WTC11 (cell line): Measurements from ENCODE around the gene FAM3C. TPM values are rescaled to one million over a fixed set of nuclear protein-coding genes. Genes with fewer than 3 reads are reported as not detected.

Experiments
- ATAC-seq: fragments of 200-7000 bp; cut with Tn5 transposase; 2 replicates; pipeline ENCODE4 v1.10.0; 2021; ENCODE audit warnings: mild to moderate bottlenecking, moderate library complexity
- CTCF ChIA-PET: fragments of 300-600 bp; sonication (Branson Sonifier 250); formaldehyde crosslinking; loops from one replicate; lab custom pipeline; 2021; ENCODE audit warnings: antibody characterized with exemption; lab: Charles Lee
- POLR2A ChIA-PET: fragments of 350-600 bp; sonication (Branson Sonifier 250); formaldehyde crosslinking; loops from one replicate; lab custom pipeline; 2021; ENCODE audit warnings: antibody characterized with exemption; lab: Charles Lee
- DNase-seq: peaks from one replicate; pipeline ENCODE4 v3.0.0; 2021; ENCODE audit warnings: low spot score
- H3K27ac Mint-ChIP-seq: 2 replicates; pipeline ENCODE4 v1.8.0; 2021; ENCODE audit warnings: mixed read lengths
- H3K27me3 Mint-ChIP-seq: 2 replicates; pipeline ENCODE4 v1.8.0; 2021; ENCODE audit warnings: low read depth, mild to moderate bottlenecking, moderate library complexity, mixed read lengths
- H3K36me3 Mint-ChIP-seq: 2 replicates; pipeline ENCODE4 v1.8.0; 2021; ENCODE audit warnings: mixed read lengths
- H3K4me1 Mint-ChIP-seq: 2 replicates; pipeline ENCODE4 v1.8.0; 2022; ENCODE audit warnings: mixed read lengths
- H3K4me3 Mint-ChIP-seq: 2 replicates; pipeline ENCODE4 v1.8.0; 2021; ENCODE audit warnings: mild to moderate bottlenecking, moderate library complexity, mixed read lengths
- H3K9me3 Mint-ChIP-seq: 2 replicates; pipeline ENCODE4 v1.8.0; 2021; ENCODE audit warnings: mixed read lengths
- ETV6 ChIP-seq: sonication (generic); formaldehyde crosslinking; IDR thresholded peaks from 2 replicates; pipeline ENCODE4 v1.8.1; 2022; ENCODE audit warnings: mild to moderate bottlenecking, missing genetic modification reagents
- FOXK1 ChIP-seq: sonication (generic); formaldehyde crosslinking; IDR thresholded peaks from 2 replicates; pipeline ENCODE4 v1.8.0; 2022; ENCODE audit warnings: mild to moderate bottlenecking, moderate library complexity, missing genetic modification reagents
- GTF2I ChIP-seq: fragments of 250-450 bp; sonication (Bioruptor Pico); conservative IDR thresholded peaks from 2 replicates; pipeline ENCODE4 v1.4.0; 2021; ENCODE audit warnings: mild to moderate bottlenecking
- NFYB ChIP-seq: sonication (generic); formaldehyde crosslinking; conservative IDR thresholded peaks from 2 replicates; pipeline ENCODE4 v1.8.0; 2022; ENCODE audit warnings: low read depth, missing genetic modification reagents
- SOX15 ChIP-seq: fragments of 250-450 bp; sonication (Bioruptor Pico); IDR thresholded peaks from 2 replicates; pipeline ENCODE4 v1.9.0; 2021; ENCODE audit warnings: mild to moderate bottlenecking
- TCF7 ChIP-seq: sonication (generic); formaldehyde crosslinking; IDR thresholded peaks from 2 replicates; pipeline ENCODE4 v1.8.0; 2022; ENCODE audit warnings: mild to moderate bottlenecking, low read depth, missing genetic modification reagents, moderate library complexity
- TEAD4 ChIP-seq: sonication (generic); formaldehyde crosslinking; IDR thresholded peaks from 2 replicates; pipeline ENCODE4 v1.8.0; 2022; ENCODE audit warnings: mild to moderate bottlenecking, missing genetic modification reagents
- ZNF396 ChIP-seq: fragments of 250-450 bp; sonication (Bioruptor Pico); IDR thresholded peaks from 2 replicates; pipeline ENCODE4 v1.8.0; 2021; ENCODE audit warnings: mild to moderate bottlenecking, moderate library complexity, borderline replicate concordance
- ZNF671 ChIP-seq: fragments of 250-450 bp; sonication (Bioruptor Pico); IDR thresholded peaks from 2 replicates; pipeline ENCODE4 v1.8.0; 2021; ENCODE audit warnings: mild to moderate bottlenecking
- total RNA-seq: library from RNA; stranded (reverse); gene quantifications from 3 replicates; pipeline ENCODE4 v1.2.3, GENCODE V29; 2021
- TF ChIP-seq, protein P1 (sequence below): sonication (generic); formaldehyde crosslinking; IDR thresholded peaks from 2 replicates; pipeline ENCODE4 v1.8.0; 2022; ENCODE audit warnings: mild to moderate bottlenecking, missing genetic modification reagents
- TF ChIP-seq, protein P2 (sequence below): sonication (generic); formaldehyde crosslinking; IDR thresholded peaks from 2 replicates; pipeline ENCODE4 v1.8.1; 2022; ENCODE audit warnings: mild to moderate bottlenecking, moderate library complexity, missing genetic modification reagents
- TF ChIP-seq, protein P3 (sequence below): sonication (generic); formaldehyde crosslinking; conservative IDR thresholded peaks from 2 replicates; pipeline ENCODE4 v1.8.1; 2022; ENCODE audit warnings: mild to moderate bottlenecking, missing genetic modification reagents
- TF ChIP-seq, protein P4 (sequence below): fragments of 250-450 bp; sonication (Bioruptor Pico); IDR thresholded peaks from 2 replicates; pipeline ENCODE4 v1.9.0; 2021; ENCODE audit warnings: mild to moderate bottlenecking, borderline replicate concordance
- TF ChIP-seq, protein P5 (sequence below): sonication (generic); formaldehyde crosslinking; IDR thresholded peaks from 2 replicates; pipeline ENCODE4 v1.8.0; 2022; ENCODE audit warnings: mild to moderate bottlenecking, missing genetic modification reagents
- TF ChIP-seq, protein P6 (sequence below): sonication (generic); formaldehyde crosslinking; IDR thresholded peaks from 2 replicates; pipeline ENCODE4 v1.8.1; 2023; ENCODE audit warnings: mild to moderate bottlenecking, moderate library complexity, missing genetic modification reagents

FAM3C gene
- total RNA-seq, 1 experiment from 2014 or later = 65.7 TPM

DNA sequence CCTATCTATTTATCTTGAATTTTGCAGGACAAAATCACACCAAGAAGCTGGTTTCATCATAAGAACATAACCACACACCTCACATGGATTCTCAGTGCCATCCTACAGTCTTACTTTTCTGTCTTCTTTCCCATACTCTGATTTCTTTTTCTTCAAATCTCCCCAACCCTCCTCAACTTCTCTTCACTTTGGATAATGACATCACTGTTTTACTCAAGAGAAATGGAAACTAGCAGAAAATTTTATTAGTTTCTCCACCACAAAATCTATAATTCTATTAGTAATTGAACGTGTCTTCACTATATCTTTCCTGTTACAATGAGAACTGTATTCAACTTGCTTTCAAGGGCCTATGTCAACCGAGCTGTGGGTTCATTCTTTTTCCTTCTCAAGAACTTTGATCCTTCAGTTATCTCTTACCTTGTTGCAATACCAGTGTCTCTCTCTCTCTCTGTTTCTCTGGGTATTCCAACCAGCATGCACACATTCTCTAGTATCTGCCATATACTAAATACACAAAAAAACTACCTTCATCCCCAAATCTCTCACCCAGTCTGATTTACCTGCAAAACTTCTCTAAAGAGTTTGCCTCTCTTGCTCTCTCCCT, 35.4 kb upstream of the FAM3C start:
- ATAC-seq (no peak), DNase-seq (no peak)
- POLR2A ChIA-PET = no interaction called here
- H3K27ac Mint-ChIP-seq = no peak overlapping the region
- no peaks in the 10 kb centered on the region for H3K36me3 Mint-ChIP-seq
- no peaks in the 10 kb centered on the region for H3K9me3 Mint-ChIP-seq
- H3K4me3 Mint-ChIP-seq = no peak overlapping the region
- H3K27me3 Mint-ChIP-seq = no peaks in the 10 kb centered on the region
- TF ChIP-seq, protein P1, sequence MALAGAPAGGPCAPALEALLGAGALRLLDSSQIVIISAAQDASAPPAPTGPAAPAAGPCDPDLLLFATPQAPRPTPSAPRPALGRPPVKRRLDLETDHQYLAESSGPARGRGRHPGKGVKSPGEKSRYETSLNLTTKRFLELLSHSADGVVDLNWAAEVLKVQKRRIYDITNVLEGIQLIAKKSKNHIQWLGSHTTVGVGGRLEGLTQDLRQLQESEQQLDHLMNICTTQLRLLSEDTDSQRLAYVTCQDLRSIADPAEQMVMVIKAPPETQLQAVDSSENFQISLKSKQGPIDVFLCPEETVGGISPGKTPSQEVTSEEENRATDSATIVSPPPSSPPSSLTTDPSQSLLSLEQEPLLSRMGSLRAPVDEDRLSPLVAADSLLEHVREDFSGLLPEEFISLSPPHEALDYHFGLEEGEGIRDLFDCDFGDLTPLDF (CRISPR knock-in tag) = no peak
- TF ChIP-seq ZNF671 (CRISPR knock-in tag) (no peak), GTF2I (CRISPR knock-in tag) (no peak), SOX15 (CRISPR knock-in tag) (no peak), FOXK1 (CRISPR knock-in tag) (no peak), NFYB (CRISPR knock-in tag) (no peak)
- TF ChIP-seq, protein P2, sequence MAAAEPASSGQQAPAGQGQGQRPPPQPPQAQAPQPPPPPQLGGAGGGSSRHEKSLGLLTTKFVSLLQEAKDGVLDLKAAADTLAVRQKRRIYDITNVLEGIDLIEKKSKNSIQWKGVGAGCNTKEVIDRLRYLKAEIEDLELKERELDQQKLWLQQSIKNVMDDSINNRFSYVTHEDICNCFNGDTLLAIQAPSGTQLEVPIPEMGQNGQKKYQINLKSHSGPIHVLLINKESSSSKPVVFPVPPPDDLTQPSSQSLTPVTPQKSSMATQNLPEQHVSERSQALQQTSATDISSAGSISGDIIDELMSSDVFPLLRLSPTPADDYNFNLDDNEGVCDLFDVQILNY (CRISPR knock-in tag) = no peak
- TF ChIP-seq, protein P3, sequence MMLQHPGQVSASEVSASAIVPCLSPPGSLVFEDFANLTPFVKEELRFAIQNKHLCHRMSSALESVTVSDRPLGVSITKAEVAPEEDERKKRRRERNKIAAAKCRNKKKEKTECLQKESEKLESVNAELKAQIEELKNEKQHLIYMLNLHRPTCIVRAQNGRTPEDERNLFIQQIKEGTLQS (CRISPR knock-in tag) = no peak
- TF ChIP-seq, protein P4, sequence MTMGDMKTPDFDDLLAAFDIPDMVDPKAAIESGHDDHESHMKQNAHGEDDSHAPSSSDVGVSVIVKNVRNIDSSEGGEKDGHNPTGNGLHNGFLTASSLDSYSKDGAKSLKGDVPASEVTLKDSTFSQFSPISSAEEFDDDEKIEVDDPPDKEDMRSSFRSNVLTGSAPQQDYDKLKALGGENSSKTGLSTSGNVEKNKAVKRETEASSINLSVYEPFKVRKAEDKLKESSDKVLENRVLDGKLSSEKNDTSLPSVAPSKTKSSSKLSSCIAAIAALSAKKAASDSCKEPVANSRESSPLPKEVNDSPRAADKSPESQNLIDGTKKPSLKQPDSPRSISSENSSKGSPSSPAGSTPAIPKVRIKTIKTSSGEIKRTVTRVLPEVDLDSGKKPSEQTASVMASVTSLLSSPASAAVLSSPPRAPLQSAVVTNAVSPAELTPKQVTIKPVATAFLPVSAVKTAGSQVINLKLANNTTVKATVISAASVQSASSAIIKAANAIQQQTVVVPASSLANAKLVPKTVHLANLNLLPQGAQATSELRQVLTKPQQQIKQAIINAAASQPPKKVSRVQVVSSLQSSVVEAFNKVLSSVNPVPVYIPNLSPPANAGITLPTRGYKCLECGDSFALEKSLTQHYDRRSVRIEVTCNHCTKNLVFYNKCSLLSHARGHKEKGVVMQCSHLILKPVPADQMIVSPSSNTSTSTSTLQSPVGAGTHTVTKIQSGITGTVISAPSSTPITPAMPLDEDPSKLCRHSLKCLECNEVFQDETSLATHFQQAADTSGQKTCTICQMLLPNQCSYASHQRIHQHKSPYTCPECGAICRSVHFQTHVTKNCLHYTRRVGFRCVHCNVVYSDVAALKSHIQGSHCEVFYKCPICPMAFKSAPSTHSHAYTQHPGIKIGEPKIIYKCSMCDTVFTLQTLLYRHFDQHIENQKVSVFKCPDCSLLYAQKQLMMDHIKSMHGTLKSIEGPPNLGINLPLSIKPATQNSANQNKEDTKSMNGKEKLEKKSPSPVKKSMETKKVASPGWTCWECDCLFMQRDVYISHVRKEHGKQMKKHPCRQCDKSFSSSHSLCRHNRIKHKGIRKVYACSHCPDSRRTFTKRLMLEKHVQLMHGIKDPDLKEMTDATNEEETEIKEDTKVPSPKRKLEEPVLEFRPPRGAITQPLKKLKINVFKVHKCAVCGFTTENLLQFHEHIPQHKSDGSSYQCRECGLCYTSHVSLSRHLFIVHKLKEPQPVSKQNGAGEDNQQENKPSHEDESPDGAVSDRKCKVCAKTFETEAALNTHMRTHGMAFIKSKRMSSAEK (CRISPR knock-in tag) = no peak
- TF ChIP-seq, all 79 proteins: peak for 0
- CTCF ChIA-PET = interaction anchor here (0.7 kb wide), 1 partner anchor 218 kb away, joined by 4 read pairs; no protein-coding TSS in a partner anchor
- no peaks in the 10 kb centered on the region for H3K4me1 Mint-ChIP-seq

DNA sequence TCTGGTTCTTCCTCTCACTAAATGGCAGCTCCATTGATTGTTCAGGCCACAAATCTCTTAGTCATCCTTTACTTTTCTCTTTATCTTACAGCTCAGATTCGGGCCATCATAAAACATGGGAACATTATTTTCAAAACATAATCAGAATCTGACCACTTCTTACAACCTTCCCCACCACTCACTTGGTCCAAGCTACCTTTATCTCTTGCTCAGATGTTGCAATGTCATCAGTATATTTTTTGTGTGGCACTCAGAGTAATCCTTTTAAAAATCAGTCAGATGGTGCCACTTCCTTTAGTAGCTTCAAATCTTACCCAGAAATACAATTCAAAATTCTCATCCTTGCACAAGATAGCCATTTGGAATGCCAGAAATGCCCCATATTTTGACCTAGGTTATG, 34.5 kb upstream of the FAM3C start:
- no peaks in the 10 kb centered on the region for H3K9me3 Mint-ChIP-seq
- no peaks in the 10 kb centered on the region for H3K4me1 Mint-ChIP-seq
- H3K27ac Mint-ChIP-seq = no peak overlapping the region
- ChIA-PET POLR2A (no interaction called here), CTCF (interaction anchor here (1.2 kb wide), 1 partner anchor 34 kb away, joined by 5 read pairs; the partner anchor contains the start of gene FAM3C)
- ATAC-seq (no peak), DNase-seq (no peak)
- H3K27me3 Mint-ChIP-seq = no peaks in the 10 kb centered on the region
- H3K4me3 Mint-ChIP-seq = no peak overlapping the region
- H3K36me3 Mint-ChIP-seq = no peaks in the 10 kb centered on the region
- TF ChIP-seq, protein P5, sequence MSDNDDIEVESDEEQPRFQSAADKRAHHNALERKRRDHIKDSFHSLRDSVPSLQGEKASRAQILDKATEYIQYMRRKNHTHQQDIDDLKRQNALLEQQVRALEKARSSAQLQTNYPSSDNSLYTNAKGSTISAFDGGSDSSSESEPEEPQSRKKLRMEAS (CRISPR knock-in tag) = no peak
- TF ChIP-seq TEAD4 (CRISPR knock-in tag) = no peak
- TF ChIP-seq FOXK1 (CRISPR knock-in tag) = no peak
- TF ChIP-seq, protein P6, sequence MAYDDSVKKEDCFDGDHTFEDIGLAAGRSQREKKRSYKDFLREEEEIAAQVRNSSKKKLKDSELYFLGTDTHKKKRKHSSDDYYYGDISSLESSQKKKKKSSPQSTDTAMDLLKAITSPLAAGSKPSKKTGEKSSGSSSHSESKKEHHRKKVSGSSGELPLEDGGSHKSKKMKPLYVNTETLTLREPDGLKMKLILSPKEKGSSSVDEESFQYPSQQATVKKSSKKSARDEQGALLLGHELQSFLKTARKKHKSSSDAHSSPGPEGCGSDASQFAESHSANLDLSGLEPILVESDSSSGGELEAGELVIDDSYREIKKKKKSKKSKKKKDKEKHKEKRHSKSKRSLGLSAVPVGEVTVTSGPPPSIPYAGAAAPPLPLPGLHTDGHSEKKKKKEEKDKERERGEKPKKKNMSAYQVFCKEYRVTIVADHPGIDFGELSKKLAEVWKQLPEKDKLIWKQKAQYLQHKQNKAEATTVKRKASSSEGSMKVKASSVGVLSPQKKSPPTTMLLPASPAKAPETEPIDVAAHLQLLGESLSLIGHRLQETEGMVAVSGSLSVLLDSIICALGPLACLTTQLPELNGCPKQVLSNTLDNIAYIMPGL (CRISPR knock-in tag) = no peak
- no peak for TF ChIP-seq ZNF396 (CRISPR knock-in tag)
- TF ChIP-seq TCF7 (CRISPR knock-in tag) = no peak
- TF ChIP-seq ETV6 (CRISPR knock-in tag) = no peak
